Measurements from ENCODE around the gene STK39.

The STK39 gene

DNA sequence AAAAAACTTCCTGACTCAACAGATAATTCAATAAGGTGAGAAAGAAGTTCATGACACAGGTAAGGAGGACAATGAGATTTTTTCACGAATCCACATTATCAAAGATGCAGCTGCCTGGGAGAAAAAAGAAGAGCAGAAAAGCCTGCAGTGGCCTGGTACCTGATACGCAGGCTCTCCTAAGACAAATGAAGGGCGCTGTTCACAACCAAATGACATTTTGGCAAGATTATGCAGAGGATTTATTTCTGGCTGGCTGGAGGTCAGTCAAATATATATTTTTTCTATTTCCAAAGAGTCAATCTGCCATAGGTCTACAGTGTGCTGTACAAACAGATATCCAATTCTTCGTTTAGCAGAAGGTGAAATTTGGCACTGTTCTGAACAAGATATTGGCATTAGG is 257.3 kb downstream of the STK39 start:
- no peak for DNase-seq (ENCODE audit: low spot score)

- no peak for DNase-seq (ENCODE audit: low spot score)
These were observed 259.1 kb downstream of the STK39 start for GRCh38 chr2:167988296-167988695.

DNA sequence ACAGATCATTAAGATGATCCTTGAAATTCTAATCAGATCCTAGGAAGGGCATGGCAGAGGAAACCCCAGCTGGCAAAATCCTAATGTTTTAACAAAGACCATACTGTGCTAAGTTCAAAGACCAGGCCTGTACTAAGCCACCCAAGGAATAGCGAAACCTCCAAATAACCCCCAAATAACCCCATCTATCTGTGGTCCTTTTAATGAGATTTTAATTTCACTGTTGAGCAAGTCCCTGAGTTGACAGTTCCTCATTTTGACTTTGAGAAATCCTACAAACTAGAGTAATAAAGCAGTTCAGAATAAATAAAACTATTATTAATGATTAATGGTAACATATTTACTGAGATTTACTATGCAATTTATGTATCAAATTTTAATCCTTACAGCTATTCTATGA is 259.8 kb downstream of the STK39 start:
- no peak for DNase-seq (ENCODE audit: low spot score)

GRCh38 chr2:167987026-167987425 is 260.4 kb downstream of the STK39 start:
- DNase-seq (ENCODE audit: low spot score) = no peak

GRCh38 chr2:167986223-167986622 is 261.2 kb downstream of the STK39 start:
- no peak for DNase-seq (ENCODE audit: low spot score)

GRCh38 chr2:167981945-167982344 is 265.4 kb downstream of the STK39 start:
- no peak for DNase-seq (ENCODE audit: low spot score)

DNA sequence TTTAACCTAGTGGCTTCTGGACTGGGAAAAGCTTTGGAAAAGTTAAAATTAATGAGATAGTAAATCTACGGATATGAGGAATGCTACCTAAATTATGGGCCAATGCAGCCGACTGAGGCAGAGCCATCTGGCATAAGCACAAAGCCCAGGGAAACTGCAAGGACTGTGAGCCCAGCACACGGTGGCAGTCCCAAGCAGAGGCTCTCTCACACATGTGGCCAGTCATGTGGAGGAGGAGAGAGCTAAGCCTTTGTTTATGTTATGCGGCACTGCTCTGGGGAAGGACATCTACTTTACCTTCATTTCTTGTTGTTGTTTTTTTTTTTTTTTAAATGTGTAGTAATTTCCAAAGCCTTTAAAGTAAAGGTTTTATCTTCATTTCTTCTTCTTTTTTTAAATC is 267.0 kb downstream of the STK39 start:
- DNase-seq (ENCODE audit: low spot score) = no peak

DNA sequence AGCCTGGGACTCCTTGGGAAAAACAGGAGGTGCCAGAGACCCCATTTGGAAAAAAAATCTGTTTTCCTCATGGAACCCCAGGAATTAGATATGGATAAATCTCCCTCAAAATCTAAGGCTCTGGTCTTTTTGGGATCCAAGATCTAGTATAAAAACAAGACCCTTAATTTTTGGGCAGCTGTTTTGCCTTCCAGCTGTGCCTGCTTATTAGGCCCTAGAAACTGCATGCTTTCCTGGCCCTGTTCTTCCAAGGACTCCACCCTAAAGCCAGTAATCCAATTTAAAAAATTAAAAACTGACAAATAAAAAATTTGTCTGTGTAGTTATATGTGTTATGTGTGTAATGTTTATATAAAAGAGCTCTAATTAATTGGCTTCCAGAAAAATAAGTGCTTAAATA is 274.6 kb downstream of the STK39 start:
- DNase-seq (ENCODE audit: low spot score) = no peak

DNA sequence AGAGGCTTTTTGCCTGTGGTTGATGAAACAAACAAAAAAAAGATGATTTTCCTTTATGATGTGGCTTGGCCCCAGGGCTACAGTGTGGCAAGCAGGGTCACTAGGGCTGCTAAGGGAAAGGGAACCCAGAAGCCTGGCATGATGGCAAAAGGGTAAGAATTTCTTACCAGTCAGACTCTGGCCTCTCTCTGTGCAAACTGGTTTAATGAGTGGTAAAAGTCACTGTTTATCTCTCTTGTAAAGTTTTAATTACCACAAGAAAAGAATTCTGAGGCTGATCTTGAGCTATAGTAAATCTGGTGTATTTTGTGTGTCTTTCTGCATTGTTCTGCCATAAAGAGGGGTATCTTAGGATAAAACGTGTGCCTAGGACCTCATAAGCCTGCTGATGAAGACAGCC is 275.4 kb downstream of the STK39 start:
- DNase-seq (ENCODE audit: low spot score) = no peak

DNA sequence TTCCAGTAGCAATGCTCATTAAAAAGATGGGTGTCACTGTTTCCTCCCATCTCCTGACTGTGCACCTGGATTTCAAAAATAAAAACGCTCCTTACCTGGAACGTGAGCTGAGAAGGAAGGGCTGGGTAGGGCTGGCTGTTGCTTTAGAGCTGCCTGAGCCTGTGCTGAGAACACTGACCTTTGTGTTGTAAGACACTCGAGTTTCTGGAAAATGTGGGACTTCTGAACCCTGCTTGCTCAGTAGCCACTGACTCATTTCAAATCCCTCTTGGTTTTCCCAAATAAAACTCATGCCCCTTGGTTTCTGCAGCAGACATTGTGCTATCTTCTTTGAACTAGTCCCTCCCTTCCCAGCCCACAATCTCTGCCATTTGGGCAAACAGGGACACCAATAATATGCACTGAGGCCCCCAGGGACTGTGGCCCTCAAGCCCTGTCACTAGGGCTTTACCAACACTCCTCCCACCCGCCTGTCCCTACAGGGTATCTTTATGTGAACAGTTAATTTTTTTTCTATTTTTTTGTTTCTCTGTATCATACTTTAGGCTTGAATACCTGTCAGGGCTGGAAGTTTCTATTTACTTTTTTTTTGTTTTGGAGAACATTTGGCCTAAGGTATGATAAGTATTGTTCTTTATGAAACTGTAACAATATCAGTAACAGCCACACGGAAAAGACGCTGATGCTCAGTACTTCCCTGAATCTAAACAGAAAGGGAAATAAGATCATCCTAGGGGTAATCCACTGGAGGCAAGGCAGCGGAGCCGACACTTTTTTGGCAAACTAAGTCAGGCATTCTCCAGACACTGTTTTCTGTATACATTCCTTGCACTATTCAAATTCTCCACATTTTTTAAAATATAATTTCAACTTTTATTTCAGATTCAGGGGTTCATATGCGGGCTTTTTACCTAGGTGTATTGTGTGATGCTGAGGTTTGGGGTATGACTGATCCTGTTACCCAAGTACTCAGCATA is 280.2 kb downstream of the STK39 start:
- DNase-seq (ENCODE audit: low spot score) = no peak

- no peak for DNase-seq (ENCODE audit: low spot score)
These were observed 281.3 kb downstream of the STK39 start for GRCh38 chr2:167965907-167966761.

DNA sequence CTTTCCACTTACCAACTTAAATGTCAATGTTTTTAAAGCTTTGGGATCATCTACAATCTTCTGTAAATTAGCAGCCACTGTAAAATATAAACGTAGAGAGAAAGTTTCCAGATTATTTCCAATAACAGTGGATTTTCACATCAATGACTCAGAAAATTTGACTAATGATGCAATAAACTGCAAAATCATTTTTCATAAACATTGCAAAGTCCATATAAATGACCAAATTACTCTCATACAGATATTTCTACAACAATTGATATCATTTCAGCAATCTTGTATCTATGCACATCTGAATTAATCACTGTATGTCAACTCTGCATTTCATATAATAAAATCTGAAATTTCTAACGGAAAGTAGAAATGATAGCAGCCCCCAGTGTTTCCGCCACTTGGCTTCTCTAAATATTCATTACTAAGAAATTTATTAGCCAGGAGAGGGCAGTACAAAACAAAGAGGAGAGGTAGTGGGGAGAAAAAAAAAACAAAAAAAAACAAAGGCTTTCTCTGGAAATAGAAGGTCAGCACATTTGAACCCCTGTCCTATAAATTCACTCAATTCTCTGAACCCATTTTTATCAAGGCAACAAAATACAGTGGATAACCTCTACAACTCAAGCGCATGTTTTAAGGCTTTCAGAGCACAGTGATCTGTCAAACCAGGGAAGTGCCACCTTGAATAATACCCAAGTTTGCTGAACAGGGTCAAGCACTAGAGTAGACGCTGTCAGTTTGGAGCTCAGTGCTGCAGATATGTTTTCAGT is 282.6 kb downstream of the STK39 start:
- DNase-seq (ENCODE audit: low spot score) = no peak

- no peak for DNase-seq (ENCODE audit: low spot score)
These were observed 283.3 kb downstream of the STK39 start for GRCh38 chr2:167963899-167964649.

DNA sequence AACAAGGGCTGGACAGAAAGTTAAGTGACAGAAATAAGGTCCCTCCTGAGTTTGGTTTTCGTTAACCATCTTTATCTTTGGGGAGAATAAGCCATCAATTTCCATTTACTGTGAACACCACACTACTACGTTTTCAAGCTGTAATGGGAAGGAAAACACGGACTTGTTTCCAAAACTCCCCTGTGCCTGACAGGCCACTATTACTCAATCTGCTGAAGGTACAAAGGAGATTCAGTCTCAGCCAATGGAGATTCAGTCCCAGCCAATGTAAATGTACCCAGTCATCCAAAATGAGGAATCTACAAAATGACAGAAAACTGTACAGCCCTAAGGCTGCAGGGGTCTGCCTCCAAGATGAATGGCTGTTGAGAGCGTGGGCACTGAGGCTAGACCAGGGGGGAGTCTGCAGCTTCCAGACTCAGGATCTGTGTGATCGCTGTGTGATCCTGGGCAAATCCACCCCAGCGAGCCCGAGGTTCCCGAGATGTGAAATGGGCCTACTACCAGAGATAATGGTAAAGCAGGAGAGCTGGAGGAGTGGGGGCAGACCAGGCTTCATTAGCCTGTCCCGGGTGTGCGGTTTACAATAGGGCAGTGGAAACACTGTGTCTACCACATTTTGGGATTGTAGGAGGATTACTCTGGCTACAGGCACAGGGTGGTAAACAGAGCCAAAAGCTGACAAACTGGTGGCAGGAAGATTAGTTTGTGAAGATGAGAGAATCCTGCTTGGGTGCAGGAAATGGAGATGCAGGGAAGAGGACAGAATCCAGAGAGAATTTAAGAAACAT is 284.8 kb downstream of the STK39 start:
- no peak for DNase-seq (ENCODE audit: low spot score)

DNA sequence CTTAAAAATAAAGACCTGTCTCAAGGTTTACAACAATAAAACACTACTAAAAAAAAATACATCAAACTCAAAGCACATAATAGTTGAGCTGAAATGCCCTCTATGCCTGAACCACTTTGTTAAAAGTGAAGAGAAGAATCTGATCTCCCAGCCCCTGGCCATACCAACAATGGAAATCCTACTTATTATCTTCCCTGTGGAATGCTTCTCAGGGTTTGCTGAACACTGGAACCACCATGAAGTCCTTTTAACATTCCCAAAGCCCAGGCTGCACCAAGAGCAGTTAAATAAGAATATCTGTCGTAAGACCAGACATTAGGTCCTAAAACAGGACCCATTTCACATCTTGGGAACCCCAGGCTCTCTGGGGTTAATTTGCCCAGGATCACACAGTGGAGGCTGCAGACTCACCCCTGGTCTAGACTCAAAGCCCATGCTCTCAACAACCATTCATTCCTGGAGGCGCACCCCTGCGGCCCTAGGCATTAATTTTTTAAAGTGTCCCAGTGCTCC is 285.8 kb downstream of the STK39 start:
- DNase-seq (ENCODE audit: low spot score) = no peak

GRCh38 chr2:167960089-167960747 is 287.2 kb downstream of the STK39 start:
- no peak for DNase-seq (ENCODE audit: low spot score)

- no peak for DNase-seq (ENCODE audit: low spot score)
These were observed 289.7 kb downstream of the STK39 start for GRCh38 chr2:167957662-167958061.

GRCh38 chr2:167955264-167955906 is 292.0 kb downstream of the STK39 start:
- no peak for DNase-seq (ENCODE audit: low spot score)

DNA sequence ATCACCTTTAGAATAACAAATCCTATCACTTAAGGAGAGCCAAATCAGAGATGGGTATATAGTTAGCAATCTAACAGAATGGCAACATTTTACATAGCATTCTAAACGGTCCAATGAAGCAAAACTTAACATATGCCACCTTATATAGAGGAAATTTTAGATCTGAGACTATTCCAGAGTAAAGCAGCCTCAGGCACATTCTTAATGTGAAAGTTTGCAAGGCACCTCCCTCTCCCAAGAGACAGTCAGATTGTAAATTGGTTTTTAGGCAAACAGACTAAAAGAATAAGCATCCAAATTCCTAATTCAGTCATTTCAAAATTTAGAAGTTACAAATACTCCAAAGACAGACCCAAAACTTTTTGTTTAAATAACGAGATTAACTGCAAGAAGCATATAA is 292.9 kb downstream of the STK39 start:
- no peak for DNase-seq (ENCODE audit: low spot score)
